Neuronal stem cell (in vitro differentiated cells): Measurements from ENCODE around the gene P2RX4.
"Not testable (repeated sequence)": the region's sequence is repeated elsewhere in the genome, so short reads cannot be mapped to it uniquely, and the experiment has no call there.

Experiments
- DNase-seq: peaks from one replicate; pipeline ENCODE4 v3.0.0-alpha.2; 2013; ENCODE audit warnings: low spot score
- H2AFZ ChIP-seq: one replicate; pipeline ENCODE4 v1.6.1; 2013; ENCODE audit warnings: mild to moderate bottlenecking, low read length, inconsistent platforms
- H2AK5ac ChIP-seq: 2 replicates; pipeline ENCODE4 v1.6.1; 2013; ENCODE audit warnings: low read depth, mild to moderate bottlenecking, inconsistent platforms, low read length, moderate library complexity, mixed read lengths
- H2BK120ac ChIP-seq: 2 replicates; pipeline ENCODE4 v1.6.1; 2013; ENCODE audit warnings: low read depth, mild to moderate bottlenecking, inconsistent platforms, low read length, moderate library complexity, mixed read lengths
- H2BK12ac ChIP-seq: one replicate; pipeline ENCODE4 v1.6.1; 2013; ENCODE audit warnings: low read length, inconsistent platforms
- H2BK15ac ChIP-seq: 2 replicates; pipeline ENCODE4 v1.6.1; 2013; ENCODE audit warnings: mild to moderate bottlenecking, low read length, inconsistent platforms, mixed read lengths
- H2BK5ac ChIP-seq: one replicate; pipeline ENCODE4 v1.6.1; 2013; ENCODE audit warnings: inconsistent platforms, mild to moderate bottlenecking, low read length, moderate library complexity
- H3K14ac ChIP-seq: one replicate; pipeline ENCODE4 v1.6.1; 2013; ENCODE audit warnings: low read length, inconsistent platforms
- H3K18ac ChIP-seq: 2 replicates; pipeline ENCODE4 v1.6.1; 2013; ENCODE audit warnings: low read length, inconsistent platforms
- H3K23ac ChIP-seq: 2 replicates; pipeline ENCODE4 v1.6.1; 2013; ENCODE audit warnings: low read depth, mild to moderate bottlenecking, mixed read lengths, low read length, inconsistent platforms; ENCODE audit not compliant: poor library complexity
- H3K27ac ChIP-seq: replicated peaks from 3 replicates; pipeline ENCODE4 v1.5.1; 2013; ENCODE audit warnings: low read length, inconsistent platforms
- H3K27me3 ChIP-seq, 3 experiments: 2 replicates each; pipeline ENCODE4 v1.6.1; 2013; ENCODE audit warnings: low read length in 3 of 3, mild to moderate bottlenecking in 2 of 3, inconsistent platforms in 1 of 3, low read depth in 1 of 3, mixed read lengths in 1 of 3, moderate library complexity in 1 of 3; ENCODE audit not compliant: control insufficient read depth in 3 of 3, insufficient read depth in 3 of 3
- H3K36me3 ChIP-seq, 2 donors: replicated peaks in 1 of 2; 2 replicates each; pipeline ENCODE4 v1.6.1; 2013; ENCODE audit warnings: low read length in 2 of 2; ENCODE audit not compliant: control insufficient read depth in 2 of 2, insufficient read depth in 2 of 2
- H3K4ac ChIP-seq: 2 replicates; pipeline ENCODE4 v1.6.1; 2013; ENCODE audit warnings: inconsistent platforms, mild to moderate bottlenecking, low read length, moderate library complexity
- H3K4me1 ChIP-seq, 2 donors: 1 replicate in 1 of 2; 2 replicates in 1 of 2; pipeline ENCODE4 v1.6.1; 2013; ENCODE audit warnings: low read length in 2 of 2, low read depth in 1 of 2; ENCODE audit not compliant: control insufficient read depth in 2 of 2, insufficient read depth in 1 of 2
- H3K4me2 ChIP-seq: one replicate; pipeline ENCODE4 v1.6.1; 2013; ENCODE audit warnings: mild to moderate bottlenecking, low read length, inconsistent platforms; ENCODE audit not compliant: insufficient read depth, poor library complexity, severe bottlenecking
- H3K4me3 ChIP-seq, 2 donors: 2 replicates each; pipeline ENCODE4 v1.5.1; 2013; ENCODE audit warnings: low read length in 2 of 2, mild to moderate bottlenecking in 2 of 2, inconsistent platforms in 1 of 2, moderate library complexity in 1 of 2
- H3K79me1 ChIP-seq: one replicate; pipeline ENCODE4 v1.6.1; 2013; ENCODE audit warnings: low read depth, mild to moderate bottlenecking, inconsistent platforms, low read length, moderate library complexity
- H3K9ac ChIP-seq: one replicate; pipeline ENCODE4 v1.6.1; 2013; ENCODE audit warnings: mild to moderate bottlenecking, low read depth, low read length, inconsistent platforms; ENCODE audit not compliant: poor library complexity
- H3K9me3 ChIP-seq, 2 donors: replicated peaks in 1 of 2; 2 replicates each; pipeline versions ENCODE3 to v1.6.1; 2013; ENCODE audit warnings: low read length in 2 of 2, mild to moderate bottlenecking in 2 of 2, inconsistent platforms in 1 of 2, low read depth in 1 of 2, mixed read lengths in 1 of 2, moderate library complexity in 1 of 2; ENCODE audit not compliant: control insufficient read depth in 2 of 2, insufficient read depth in 1 of 2
- H4K8ac ChIP-seq: one replicate; pipeline ENCODE4 v1.6.1; 2013; ENCODE audit warnings: low read depth, mild to moderate bottlenecking, inconsistent platforms, low read length, moderate library complexity
- H4K91ac ChIP-seq: one replicate; pipeline ENCODE4 v1.6.1; 2013; ENCODE audit warnings: low read length, low read depth, mild to moderate bottlenecking, inconsistent platforms; ENCODE audit not compliant: poor library complexity
- WGBS, 2 donors: extraction: QIAGEN DNeasy Blood & Tissue Kit; methylation state at CpG; one replicate each; pipeline ENCODE4 v1.1.7; 2013; ENCODE audit warnings: missing lambda C conversion rate in 2 of 2, mixed read lengths in 1 of 2; ENCODE audit not compliant: insufficient read length in 2 of 2, insufficient replicate concordance in 1 of 2; ENCODE audit errors: extremely low coverage in 2 of 2; 5-methylcytosine and 5-hydroxymethylcytosine counted together

The P2RX4 gene

DNA sequence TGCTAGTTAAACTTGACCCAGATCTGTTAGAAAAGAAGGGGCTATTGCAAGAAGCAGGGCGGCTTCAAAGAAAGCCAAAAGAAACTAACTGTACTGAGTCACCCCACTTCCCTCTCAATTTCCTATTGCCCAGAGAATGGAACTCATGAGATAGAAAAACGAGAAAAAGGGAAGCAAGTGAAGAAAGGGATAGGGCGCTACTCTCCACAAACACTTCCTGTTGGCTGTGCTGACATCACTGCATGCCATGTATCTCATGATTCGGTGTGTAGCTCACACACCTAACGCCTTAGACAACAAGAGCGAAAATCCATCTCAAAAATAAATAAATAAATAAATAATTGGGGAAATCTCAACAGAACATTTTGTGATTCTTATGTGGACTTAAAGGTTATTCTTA is 13.0 kb upstream of the P2RX4 start:
- no peak overlapping the region for H2BK12ac ChIP-seq
- H4K91ac ChIP-seq: no peak overlapping the region
- whole genome bisulfite sequencing, 2 donors: no CpG with 5 or more reads among the region's 6 CpGs
- no peak overlapping the region for H2BK120ac ChIP-seq
- no peak overlapping the region for H3K27ac ChIP-seq
- H3K14ac ChIP-seq: no peak overlapping the region
- no peak overlapping the region for H3K4me2 ChIP-seq
- H3K4me3 ChIP-seq: no peak overlapping the region
- peaks cover 0 to 2% (median 0%) of the 10 kb centered on the region in 3 experiments for H3K27me3 ChIP-seq
- H4K8ac ChIP-seq: no peak overlapping the region
- H2BK5ac ChIP-seq: no peak overlapping the region
- H3K36me3 ChIP-seq: no peaks in the 10 kb centered on the region
- H3K4me1 ChIP-seq: no peaks in the 10 kb centered on the region
- no peak overlapping the region for H2AFZ ChIP-seq
- no peak overlapping the region for H2BK15ac ChIP-seq
- no peak overlapping the region for H2AK5ac ChIP-seq
- no peaks in the 10 kb centered on the region for H3K9me3 ChIP-seq
- H3K18ac ChIP-seq: no peak overlapping the region
- no peak overlapping the region for H3K23ac ChIP-seq
- no peak overlapping the region for H3K4ac ChIP-seq
- no peak for DNase-seq
- H3K9ac ChIP-seq: no peak overlapping the region
- no peaks in the 10 kb centered on the region for H3K79me1 ChIP-seq

DNA sequence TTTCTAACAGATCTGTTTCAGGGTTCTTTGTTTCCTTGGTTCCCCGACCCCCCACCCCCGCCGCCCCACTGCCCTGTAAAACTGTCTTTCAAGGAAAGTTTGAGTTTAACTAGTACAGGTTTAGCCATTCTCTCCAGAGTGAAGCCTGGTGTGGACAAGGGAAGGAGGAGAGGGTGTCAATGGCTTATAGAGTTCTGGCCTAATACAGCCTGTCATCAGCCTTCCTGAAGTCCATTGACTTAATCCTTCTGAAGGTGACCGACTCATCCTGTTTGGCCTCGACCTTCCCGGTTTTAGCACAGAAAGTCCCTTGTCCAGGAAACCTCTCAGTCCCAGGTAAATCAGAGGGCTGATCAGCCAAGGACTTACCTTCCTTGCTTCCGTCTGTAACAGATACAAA is 11.0 kb upstream of the P2RX4 start:
- H2AK5ac ChIP-seq: no peak overlapping the region
- H4K91ac ChIP-seq: no peak overlapping the region
- DNase-seq: no peak
- no peaks in the 10 kb centered on the region for H3K9me3 ChIP-seq
- no peak overlapping the region for H3K14ac ChIP-seq
- no peaks in the 10 kb centered on the region for H3K36me3 ChIP-seq
- H2BK15ac ChIP-seq: no peak overlapping the region
- no peak overlapping the region for H3K4ac ChIP-seq
- WGBS, 2 donors: no CpG with 5 or more reads among the region's 7 CpGs
- no peak overlapping the region for H4K8ac ChIP-seq
- no peak overlapping the region for H3K18ac ChIP-seq
- no peaks in the 10 kb centered on the region for H3K4me1 ChIP-seq
- no peaks in the 10 kb centered on the region for H3K79me1 ChIP-seq
- H2BK5ac ChIP-seq: no peak overlapping the region
- H3K4me3 ChIP-seq: no peak overlapping the region
- H3K23ac ChIP-seq: no peak overlapping the region
- H3K27me3 ChIP-seq: peaks cover 0 to 5% (median 0%) of the 10 kb centered on the region in 3 experiments
- no peak overlapping the region for H2BK120ac ChIP-seq
- H2BK12ac ChIP-seq: no peak overlapping the region
- H3K27ac ChIP-seq: no peak overlapping the region
- H3K9ac ChIP-seq: no peak overlapping the region
- H3K4me2 ChIP-seq: no peak overlapping the region
- H2AFZ ChIP-seq: no peak overlapping the region

DNA sequence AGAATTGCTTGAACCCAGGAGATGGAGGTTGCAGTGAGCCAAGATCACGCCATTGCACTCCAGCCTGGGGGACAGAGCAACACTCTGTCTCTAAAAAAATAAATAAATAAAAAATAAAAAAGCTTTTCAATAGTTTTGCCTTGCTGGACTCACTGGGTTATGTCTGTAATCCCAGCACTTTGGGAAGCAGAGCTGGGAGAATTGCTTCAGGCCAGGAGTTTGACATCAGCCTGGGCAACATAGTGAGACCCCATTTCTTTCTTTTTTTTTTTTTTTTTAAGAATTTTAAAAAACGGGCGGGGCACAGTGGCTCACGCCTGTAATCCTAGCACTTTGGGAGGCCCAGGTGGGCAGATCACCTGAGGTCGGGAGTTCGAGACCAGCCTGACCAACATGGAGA is 8.8 kb upstream of the P2RX4 start:
- not testable (repeated sequence) for H3K4me2 ChIP-seq, H4K8ac ChIP-seq, H3K4me1 ChIP-seq, H3K36me3 ChIP-seq, H3K9me3 ChIP-seq, DNase-seq, H3K27me3 ChIP-seq, H4K91ac ChIP-seq, H3K9ac ChIP-seq, H3K4me3 ChIP-seq, H3K27ac ChIP-seq, H2BK5ac ChIP-seq, H2BK15ac ChIP-seq, H2AK5ac ChIP-seq, H3K18ac ChIP-seq, H3K23ac ChIP-seq, H3K4ac ChIP-seq, H3K79me1 ChIP-seq, H2BK120ac ChIP-seq, H2AFZ ChIP-seq, H2BK12ac ChIP-seq, H3K14ac ChIP-seq
- no CpG with 5 or more reads among the region's 6 CpGs for WGBS, 2 donors

DNA sequence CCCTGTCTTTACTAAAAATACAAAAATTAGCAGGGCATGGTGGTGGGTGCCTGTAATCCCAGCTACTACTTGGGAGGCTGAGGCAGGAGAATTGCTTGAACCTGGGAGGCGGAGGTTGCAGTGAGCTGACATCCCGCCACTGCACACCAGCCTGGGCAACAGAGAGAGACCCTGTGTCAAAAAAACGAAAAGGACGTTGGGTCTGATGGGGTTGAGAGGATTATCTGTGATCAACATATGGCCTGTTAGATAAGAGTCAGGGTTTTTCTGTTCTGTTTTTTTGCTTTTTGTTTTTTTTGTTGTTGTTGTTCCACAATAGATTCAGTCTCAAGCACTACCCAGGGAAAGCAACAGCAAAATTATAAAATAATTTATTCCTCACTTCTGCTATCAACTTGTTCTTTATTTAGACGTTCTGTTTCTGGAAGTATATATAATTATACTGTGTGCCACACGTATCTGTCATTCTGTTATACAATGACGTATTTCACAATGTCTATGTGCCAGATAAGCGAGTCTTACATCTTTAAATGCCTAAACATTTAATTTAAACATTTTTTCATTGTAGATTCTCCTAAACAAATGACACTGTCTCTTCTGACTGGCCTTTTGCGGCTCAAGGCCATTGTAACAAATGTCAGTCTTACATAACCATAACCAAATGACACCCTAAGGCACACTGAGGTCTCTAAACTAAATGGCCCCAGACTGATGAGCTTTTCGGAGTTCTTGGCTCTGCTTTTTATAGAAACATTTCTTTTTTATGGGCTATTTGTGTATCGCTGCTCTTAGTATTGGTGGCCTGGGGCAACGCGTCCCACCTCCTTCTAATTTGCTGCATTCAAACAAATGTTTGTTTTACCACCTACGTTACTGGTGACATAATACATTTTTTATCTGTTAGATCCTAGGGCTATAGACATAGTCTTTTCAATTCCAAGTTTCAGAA is 7.2 kb upstream of the P2RX4 start:
- Histone ChIP-seq H3K27me3 (peaks cover 0 to 5% (median 0%) of the 10 kb centered on the region in 3 experiments), H3K14ac (no peak overlapping the region), H3K4me2 (no peak overlapping the region), H3K36me3 (no peaks in the 10 kb centered on the region), H3K4me1 (no peaks in the 10 kb centered on the region), H2BK15ac (no peak overlapping the region), H4K8ac (no peak overlapping the region), H3K18ac (no peak overlapping the region), H2AK5ac (no peak overlapping the region), H3K27ac (no peak overlapping the region), H2AFZ (no peak overlapping the region), H3K4me3 (no peak overlapping the region), H2BK5ac (no peak overlapping the region), H3K9ac (no peak overlapping the region), H3K23ac (no peak overlapping the region), H3K4ac (no peak overlapping the region), H3K79me1 (no peaks in the 10 kb centered on the region), H2BK120ac (no peak overlapping the region), H3K9me3 (no peaks in the 10 kb centered on the region), H4K91ac (no peak overlapping the region), H2BK12ac (no peak overlapping the region)
- DNase-seq: no peak
- no CpG with 5 or more reads among the region's 14 CpGs for WGBS, 2 donors
